Effector CD4-positive, alpha-beta T cell (primary cell): ENCODE results near the gene CFHR5. TPM values are rescaled to one million over a fixed set of nuclear protein-coding genes. Genes with fewer than 3 reads are reported as not detected.
"Not testable (repeated sequence)": the region's sequence is repeated elsewhere in the genome, so short reads cannot be mapped to it uniquely, and the experiment has no call there.

Experiments
- DNase-seq: peaks from one replicate; pipeline ENCODE4 v3.0.0-alpha.2; 2020
- total RNA-seq: gene quantifications from one replicate; lab custom pipeline; 2026; lab: John Stamatoyannopoulos, UW

Gene CFHR5
- not detected for total RNA-seq

DNA sequence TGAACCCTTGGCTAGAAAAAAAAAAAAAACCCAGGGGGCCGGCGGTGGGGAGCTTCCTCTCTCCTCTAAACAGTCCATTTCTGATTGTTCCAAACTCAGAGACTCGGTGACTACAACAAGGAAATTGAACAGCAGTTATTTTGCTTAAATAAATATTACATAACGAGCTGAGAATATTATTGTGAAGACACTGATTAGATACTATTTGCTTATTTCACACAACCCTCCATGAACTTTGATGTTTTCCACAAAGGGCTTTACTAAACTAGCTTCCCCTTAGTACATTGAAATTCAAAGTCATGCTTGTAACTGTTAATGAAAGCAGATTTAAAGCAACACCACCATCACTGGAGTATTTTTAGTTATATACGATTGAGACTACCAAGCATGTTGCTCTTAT is at the start of gene CFHR5:
Gene CFHR5 (plus strand): TSS at position 279 of the 400 bp plus-strand sequence. CDS start 109 bp downstream, at position 388.
- no peak for DNase-seq

- not testable (repeated sequence) for DNase-seq
Observed at GRCh38 chr1:196932853-196933252, 44.5 kb upstream of the CFHR5 start.

DNA sequence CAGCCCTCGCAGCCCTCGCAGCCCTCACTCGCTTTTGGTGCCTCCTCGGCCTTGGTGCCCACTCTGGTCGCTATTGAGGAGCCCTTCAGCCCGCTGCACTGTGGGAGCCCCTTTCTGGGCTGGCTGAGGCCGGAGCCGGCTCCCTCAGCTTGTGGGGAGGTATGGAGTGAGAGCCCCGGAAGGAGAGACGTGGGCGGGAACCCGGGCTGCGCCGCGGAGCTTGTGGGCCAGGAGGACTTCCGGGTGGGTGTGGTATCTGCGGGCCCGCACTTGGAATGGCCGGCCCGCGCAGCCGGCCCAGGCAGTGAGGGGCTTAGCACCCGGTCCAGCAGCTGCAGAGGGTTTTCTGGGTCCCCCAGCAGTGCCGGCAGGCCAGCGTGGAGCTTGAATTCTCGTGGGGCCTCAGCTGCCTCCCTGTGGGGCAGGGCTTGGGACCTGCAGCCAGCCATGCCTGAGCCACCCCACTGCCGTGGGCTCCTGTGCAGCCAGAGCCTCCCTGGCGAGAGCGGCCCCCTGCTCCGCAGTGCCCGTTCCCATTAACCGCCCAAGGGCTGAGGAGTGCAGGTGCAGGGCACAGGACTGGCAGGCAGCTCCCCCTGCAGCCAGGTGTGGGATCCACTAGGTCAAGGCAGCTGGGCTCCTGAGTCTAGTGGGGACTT is 43.7 kb upstream of the CFHR5 start:
- no peak for DNase-seq

DNA sequence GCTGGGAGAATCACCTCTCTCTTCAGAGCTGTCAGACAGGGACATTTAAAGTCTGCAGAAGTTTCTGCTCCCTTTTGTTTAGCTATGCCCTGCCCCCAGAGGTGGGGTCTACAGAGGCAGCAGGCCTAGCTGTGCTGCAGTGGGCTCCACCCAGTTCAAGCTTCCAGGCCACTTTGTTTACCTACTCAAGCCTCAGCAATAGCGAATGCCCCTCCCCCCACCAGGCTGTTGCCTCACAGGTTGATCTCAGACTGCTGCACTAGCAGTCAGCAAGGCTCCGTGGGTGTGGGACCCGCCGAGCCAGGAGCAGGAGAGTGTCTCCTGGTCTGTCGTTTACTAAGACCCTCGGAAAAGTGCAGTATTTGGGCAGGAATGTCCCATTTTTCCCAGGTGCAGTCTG is 35.9 kb upstream of the CFHR5 start:
- DNase-seq: not testable (repeated sequence)

DNA sequence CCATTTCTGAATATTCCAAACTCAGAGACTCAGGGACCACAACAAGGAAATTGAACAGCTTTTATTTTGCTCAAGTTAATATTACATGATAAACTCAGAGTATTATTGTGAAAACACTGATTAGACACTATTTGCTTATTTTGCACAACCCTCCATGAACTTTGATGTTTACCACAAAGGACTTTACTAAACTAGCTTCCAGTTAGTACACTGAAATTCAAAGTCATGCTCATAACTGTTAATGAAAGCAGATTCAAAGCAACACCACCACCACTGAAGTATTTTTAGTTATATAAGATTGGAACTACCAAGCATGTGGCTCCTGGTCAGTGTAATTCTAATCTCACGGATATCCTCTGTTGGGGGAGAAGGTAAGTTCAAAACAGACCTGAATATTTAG is 33.8 kb upstream of the CFHR5 start, which contains the start of gene CFHR2:
Gene CFHR2 (plus strand): TSS at position 171 of the 400 bp plus-strand sequence. CDS start 143 bp downstream, at position 314.
- not testable (repeated sequence) for DNase-seq

- no peak for DNase-seq
Observed at GRCh38 chr1:196951711-196952394, 25.5 kb upstream of the CFHR5 start.

DNA sequence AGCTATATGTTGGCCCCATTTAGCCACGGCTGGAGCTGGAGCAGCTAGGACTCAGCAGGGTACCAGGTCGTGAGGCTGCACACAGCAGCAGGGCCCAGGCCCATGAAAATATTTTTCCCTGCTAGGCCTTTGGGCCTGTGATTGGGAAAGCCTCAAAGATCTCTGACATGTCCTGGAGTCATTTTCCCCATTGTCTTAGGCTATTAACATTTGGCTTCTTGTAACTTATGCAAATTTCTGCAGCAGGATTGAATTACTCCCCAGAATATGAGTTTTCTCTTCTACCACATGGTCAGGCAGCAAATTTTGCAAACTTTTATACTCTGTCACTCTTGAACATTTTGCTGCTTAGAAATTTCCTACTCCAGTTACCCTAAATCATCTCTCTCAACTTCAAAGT is 22.6 kb upstream of the CFHR5 start:
- DNase-seq: no peak

DNA sequence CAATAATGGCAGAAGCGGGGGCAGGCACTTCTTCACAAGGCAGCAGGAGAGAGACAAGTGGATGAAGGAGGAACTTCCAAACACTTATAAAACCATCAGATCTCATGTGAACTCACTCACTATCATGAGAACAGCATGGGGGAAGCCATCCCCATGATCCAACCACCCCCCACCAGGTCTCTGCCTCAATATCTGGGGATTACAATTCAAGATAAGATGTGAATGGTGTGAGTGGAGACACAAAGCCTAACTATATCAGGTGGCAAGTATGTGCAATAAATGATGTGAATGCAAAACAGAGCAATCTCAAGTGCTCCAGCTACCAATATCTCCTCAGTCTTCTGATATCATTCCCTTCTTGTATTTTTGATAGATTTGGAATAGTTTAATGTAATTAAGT is 21.4 kb upstream of the CFHR5 start:
- no peak for DNase-seq

DNA sequence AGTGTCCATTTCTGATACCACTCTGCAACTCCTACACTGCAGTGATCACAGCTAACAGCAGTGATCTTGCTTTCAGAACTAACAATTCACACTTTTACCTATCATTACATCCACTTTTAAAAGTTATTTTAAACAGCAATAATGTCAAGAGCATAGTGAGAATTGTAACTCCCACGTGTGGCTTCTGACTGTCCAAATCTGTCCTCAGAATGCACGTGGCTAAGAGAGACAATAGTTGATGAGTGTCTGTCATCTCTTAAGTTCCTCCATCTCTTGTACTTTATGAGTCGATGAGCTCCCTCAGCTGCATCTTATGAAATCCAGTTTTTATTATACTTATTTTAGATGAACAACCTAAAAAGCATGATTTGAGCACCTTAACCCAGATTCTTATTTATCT is 16.5 kb upstream of the CFHR5 start:
- DNase-seq: no peak

- no peak for DNase-seq
Observed at GRCh38 chr1:196970182-196970581, 7.2 kb upstream of the CFHR5 start.

- no peak for DNase-seq
Observed at GRCh38 chr1:196976278-196976677, 1.1 kb upstream of the CFHR5 start.

- DNase-seq: no peak
Observed at GRCh38 chr1:196980859-196981258, 3.5 kb downstream of the CFHR5 start.

DNA sequence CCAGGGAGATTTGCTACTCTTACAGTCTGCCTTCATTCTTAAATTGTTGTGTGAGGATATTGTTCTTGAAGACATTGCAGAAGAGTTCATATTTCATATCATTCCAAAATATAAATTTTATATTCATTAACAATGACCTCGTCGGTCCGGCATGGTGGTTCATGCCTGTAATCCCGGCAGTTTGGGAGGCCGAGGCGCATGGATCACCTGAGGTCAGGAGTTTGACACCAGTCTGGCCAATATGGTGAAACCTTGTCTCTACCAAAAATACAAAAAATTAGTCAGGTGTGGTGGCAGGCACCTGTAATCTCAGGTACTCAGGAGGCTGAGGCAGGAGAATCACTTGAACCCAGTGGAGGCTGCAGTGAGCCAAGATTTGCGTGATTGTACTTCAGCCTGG is 4.9 kb downstream of the CFHR5 start:
- not testable (repeated sequence) for DNase-seq

- not testable (repeated sequence) for DNase-seq
Observed at GRCh38 chr1:196991919-196992651, 14.7 kb downstream of the CFHR5 start.

DNA sequence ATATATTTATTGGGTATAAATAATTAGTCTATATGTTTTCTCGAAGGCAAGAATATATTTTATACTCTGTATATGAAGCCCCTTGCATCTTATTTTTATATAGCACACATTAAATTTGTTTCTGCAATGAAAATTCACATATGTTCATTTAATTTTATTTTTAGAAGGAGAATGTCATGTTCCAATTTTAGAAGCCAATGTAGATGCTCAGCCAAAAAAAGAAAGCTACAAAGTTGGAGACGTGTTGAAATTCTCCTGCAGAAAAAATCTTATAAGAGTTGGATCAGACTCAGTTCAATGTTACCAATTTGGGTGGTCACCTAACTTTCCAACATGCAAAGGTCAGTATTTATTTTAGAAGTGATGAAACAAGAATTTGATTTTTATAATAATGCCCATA is 16.6 kb downstream of the CFHR5 start:
- DNase-seq: no peak

GRCh38 chr1:196997423-196997822 is 20.1 kb downstream of the CFHR5 start:
- no peak for DNase-seq

GRCh38 chr1:197001828-197002227 is 24.5 kb downstream of the CFHR5 start:
- no peak for DNase-seq

- no peak for DNase-seq
Observed at GRCh38 chr1:197003132-197003531, 25.8 kb downstream of the CFHR5 start.

- no peak for DNase-seq
Observed at GRCh38 chr1:197008861-197009260, 31.5 kb downstream of the CFHR5 start.

- no peak for DNase-seq
Observed at GRCh38 chr1:197011614-197012013, 34.3 kb downstream of the CFHR5 start.

DNA sequence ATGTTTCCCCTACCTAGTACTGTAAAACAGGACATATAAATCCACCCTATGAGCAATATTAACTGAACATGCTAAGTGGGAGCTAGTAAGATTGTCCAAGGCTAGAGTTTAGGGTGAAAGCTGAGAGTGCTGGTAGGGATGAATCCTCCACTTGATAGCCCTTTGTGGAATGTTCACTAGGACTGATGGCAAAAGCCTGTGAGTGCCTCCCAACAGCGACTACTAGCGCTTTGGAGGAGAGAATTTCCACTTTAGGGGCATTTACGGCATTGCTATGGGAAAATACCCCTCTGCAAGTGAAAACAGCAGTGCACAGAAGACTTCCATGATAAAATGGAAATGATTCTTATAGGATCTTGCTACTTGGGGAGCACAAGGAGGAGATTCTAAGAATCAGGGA is 35.9 kb downstream of the CFHR5 start:
- no peak for DNase-seq

- DNase-seq: no peak
Observed at GRCh38 chr1:197016751-197017150, 39.4 kb downstream of the CFHR5 start.

- no peak for DNase-seq
Observed at GRCh38 chr1:197017558-197018146, 40.3 kb downstream of the CFHR5 start.
